Right lobe of liver (tissue), 6 donors: Measurements from ENCODE around the gene RNF13. TPM values are rescaled to one million over a fixed set of nuclear protein-coding genes. Genes with fewer than 3 reads are reported as not detected.

Experiments used
- ATAC-seq, 4 donors: fragments of 200-7000 bp; cut with Tn5 transposase; one replicate each; pipeline ENCODE4 v1.9.1; 2020; ENCODE audit warnings: mild to moderate bottlenecking in 4 of 4, moderate library complexity in 4 of 4
- DNase-seq, 3 donors: peaks; one replicate each; pipeline ENCODE4 v3.0.0-alpha.2; 2020
- H3K27ac ChIP-seq, 3 donors: fragments of 200-600 bp; one replicate each; pipeline ENCODE4 v1.8.0; 2022
- H3K27me3 ChIP-seq, 2 donors: fragments of 200-600 bp; one replicate each; pipeline ENCODE4 v1.8.0; 2022
- H3K36me3 ChIP-seq, 4 donors: fragments of 200-600 bp; sonication (generic) in 1 of 4; one replicate each; pipeline versions ENCODE4 v1.5.1 to v1.8.0; 2017 to 2022; ENCODE audit warnings: control low read depth in 1 of 4
- H3K4me1 ChIP-seq, 4 donors: fragments of 200-600 bp; sonication (generic) in 1 of 4; one replicate each; pipeline versions ENCODE4 v1.5.1 to v1.8.0; 2017 to 2022; ENCODE audit warnings: control low read depth in 1 of 4
- H3K4me3 ChIP-seq, 3 donors: fragments of 200-600 bp; one replicate each; pipeline ENCODE4 v1.8.0; 2022
- H3K9me3 ChIP-seq, 4 donors: fragments of 200-600 bp; sonication (generic) in 1 of 4; one replicate each; pipeline versions ENCODE4 v1.5.1 to v1.8.0; 2017 to 2022; ENCODE audit warnings: control low read depth in 1 of 4
- POLR2A ChIP-seq: fragments of 450-650 bp; IDR thresholded peaks from one replicate; pipeline ENCODE4 v1.6.1; 2017; ENCODE audit warnings: antibody characterized with exemption, mild to moderate bottlenecking
- WGBS: methylation state at CpG from one replicate; pipeline ENCODE4 v1.1.6; 2018; ENCODE audit warnings: low coverage, low lambda C conversion rate; ENCODE audit not compliant: insufficient coverage; ENCODE audit errors: missing lambda C conversion rate; 5-methylcytosine and 5-hydroxymethylcytosine counted together
- intact Hi-C, 2 donors: fragments of 100-400 bp; cut with DNase I; formaldehyde crosslinking; loops; one replicate each; pipeline versions ENCODE4 v1.11.2 to v1.14.1; 2022
- total RNA-seq, 6 experiments: library from RNA; depleted of rRNA in 2 of 6; stranded (reverse); fragments of >200 nt in 2 of 6; fragmentation: NEBNext Ultra II Directional in 3 of 6; extraction: Animal tissue kit (Norgen Biotek cat#: 25700) in 3 of 6; gene quantifications; one replicate each; pipeline versions ENCODE4 v1.1.0 to v1.2.4, GENCODE V29; 2016 to 2023
- TF ChIP-seq, protein P1 (sequence below), 4 donors: fragments of 200-600 bp in 3 of 4; fragments of 450-650 bp in 1 of 4; IDR thresholded peaks; one replicate each; pipeline versions ENCODE4 v1.5.1 to v1.8.0; 2016 to 2022; ENCODE audit warnings: antibody characterized with exemption in 4 of 4, mild to moderate bottlenecking in 2 of 4
- donor health status: DM: no; HTN: yes; CAD: no.
- donor health status: DM: no; HTN: no; CAD: no.
- donor health status: DM: no; HTN: no; CAD: no.
- donor health status: DM: no; HTN: yes; CAD: no.
- donor health status: DM: no; HTN: yes; CAD: no.

Gene RNF13
- total RNA-seq, 6 experiments from 2014 or later = 45.0 to 55.6 (median 47.5) TPM

GRCh38 chr3:149902498-149903139 lies 89.6 kb downstream of the RNF13 start:
- Histone ChIP-seq H3K9me3 (no peaks in the 10 kb centered on the region), H3K27me3 (no peaks in the 10 kb centered on the region), H3K4me1 (no peaks in the 10 kb centered on the region), H3K36me3 (no peaks in the 10 kb centered on the region), H3K4me3 (no peak overlapping the region), H3K27ac (no peak overlapping the region)
- WGBS = 83% methylated on average over 3 of the region's 3 CpGs
- DNase-seq (no peak), ATAC-seq (no peak)
- TF ChIP-seq POLR2A = no peak
- TF ChIP-seq, protein P1, sequence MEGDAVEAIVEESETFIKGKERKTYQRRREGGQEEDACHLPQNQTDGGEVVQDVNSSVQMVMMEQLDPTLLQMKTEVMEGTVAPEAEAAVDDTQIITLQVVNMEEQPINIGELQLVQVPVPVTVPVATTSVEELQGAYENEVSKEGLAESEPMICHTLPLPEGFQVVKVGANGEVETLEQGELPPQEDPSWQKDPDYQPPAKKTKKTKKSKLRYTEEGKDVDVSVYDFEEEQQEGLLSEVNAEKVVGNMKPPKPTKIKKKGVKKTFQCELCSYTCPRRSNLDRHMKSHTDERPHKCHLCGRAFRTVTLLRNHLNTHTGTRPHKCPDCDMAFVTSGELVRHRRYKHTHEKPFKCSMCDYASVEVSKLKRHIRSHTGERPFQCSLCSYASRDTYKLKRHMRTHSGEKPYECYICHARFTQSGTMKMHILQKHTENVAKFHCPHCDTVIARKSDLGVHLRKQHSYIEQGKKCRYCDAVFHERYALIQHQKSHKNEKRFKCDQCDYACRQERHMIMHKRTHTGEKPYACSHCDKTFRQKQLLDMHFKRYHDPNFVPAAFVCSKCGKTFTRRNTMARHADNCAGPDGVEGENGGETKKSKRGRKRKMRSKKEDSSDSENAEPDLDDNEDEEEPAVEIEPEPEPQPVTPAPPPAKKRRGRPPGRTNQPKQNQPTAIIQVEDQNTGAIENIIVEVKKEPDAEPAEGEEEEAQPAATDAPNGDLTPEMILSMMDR (IDR thresholded peaks at IDR 0.05) = peak in 2 of 4 donors; percentile 15 to 21
- intact Hi-C loops = no loop called here

GRCh38 chr3:149906036-149906435 lies 93.0 kb downstream of the RNF13 start:
- intact Hi-C loops = no loop called here
- TF ChIP-seq, protein P1 (IDR thresholded peaks at IDR 0.05) = no peak
- no peak for TF ChIP-seq POLR2A
- Histone ChIP-seq H3K9me3 (no peaks in the 10 kb centered on the region), H3K27me3 (no peaks in the 10 kb centered on the region), H3K27ac (no peak overlapping the region), H3K4me1 (no peaks in the 10 kb centered on the region), H3K4me3 (no peak overlapping the region), H3K36me3 (no peaks in the 10 kb centered on the region)
- no peak for ATAC-seq
- no peak for DNase-seq

- Histone ChIP-seq H3K4me1 (no peaks in the 10 kb centered on the region), H3K9me3 (no peaks in the 10 kb centered on the region), H3K4me3 (no peak overlapping the region), H3K36me3 (peaks cover 0 to 7% (median 0%) of the 10 kb centered on the region in 4 donors), H3K27ac (no peak overlapping the region), H3K27me3 (no peaks in the 10 kb centered on the region)
- intact Hi-C loops = no loop called here
- DNase-seq (no peak), ATAC-seq (no peak)
- TF ChIP-seq, protein P1 (IDR thresholded peaks at IDR 0.05) = no peak
- no peak for TF ChIP-seq POLR2A
Measured at GRCh38 chr3:149908424-149908957, 95.5 kb downstream of the RNF13 start.

- Histone ChIP-seq H3K4me3 (no peak overlapping the region), H3K4me1 (no peaks in the 10 kb centered on the region), H3K9me3 (no peaks in the 10 kb centered on the region), H3K36me3 (peaks cover 0 to 7% (median 0%) of the 10 kb centered on the region in 4 donors), H3K27ac (no peak overlapping the region), H3K27me3 (no peaks in the 10 kb centered on the region)
- DNase-seq (no peak), ATAC-seq (no peak)
- TF ChIP-seq, protein P1 (IDR thresholded peaks at IDR 0.05) = no peak
- no peak for TF ChIP-seq POLR2A
- 87% methylated on average over 4 of the region's 4 CpGs for WGBS
- intact Hi-C loops = no loop called here
Measured at GRCh38 chr3:149909923-149910322, 96.9 kb downstream of the RNF13 start.
